Activated CD8-positive, alpha-beta memory T cell treated with anti-CD3 and anti-CD28 coated beads, Interleukin-2, amount 50 U/mL, for 4 hours (primary cell): Measurements from ENCODE around the gene KIAA1328.

Experiments used
- DNase-seq: peaks from one replicate; pipeline ENCODE4 v3.0.0-alpha.2; 2020

Gene KIAA1328

DNA sequence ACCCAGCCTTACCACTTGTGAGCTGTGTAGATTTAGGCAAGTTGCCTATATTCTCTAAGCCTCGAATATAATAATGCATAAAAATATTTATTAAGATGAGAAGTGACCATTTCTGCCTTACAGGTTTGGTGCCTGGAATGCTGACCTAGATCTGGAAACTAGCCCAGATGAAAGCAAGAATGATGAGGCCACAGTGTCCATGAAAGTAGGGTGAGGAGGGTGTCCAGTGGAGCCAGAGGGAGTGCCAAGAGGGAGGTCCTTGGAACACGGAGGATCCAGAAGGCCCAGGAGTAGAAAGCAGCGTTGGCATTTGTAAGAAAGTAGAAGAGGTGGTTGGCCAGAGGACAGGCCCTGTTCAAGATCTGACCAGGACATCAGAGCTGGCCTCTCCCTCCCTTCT, 402.3 kb downstream of the KIAA1328 start:
- DNase-seq = no peak

DNA sequence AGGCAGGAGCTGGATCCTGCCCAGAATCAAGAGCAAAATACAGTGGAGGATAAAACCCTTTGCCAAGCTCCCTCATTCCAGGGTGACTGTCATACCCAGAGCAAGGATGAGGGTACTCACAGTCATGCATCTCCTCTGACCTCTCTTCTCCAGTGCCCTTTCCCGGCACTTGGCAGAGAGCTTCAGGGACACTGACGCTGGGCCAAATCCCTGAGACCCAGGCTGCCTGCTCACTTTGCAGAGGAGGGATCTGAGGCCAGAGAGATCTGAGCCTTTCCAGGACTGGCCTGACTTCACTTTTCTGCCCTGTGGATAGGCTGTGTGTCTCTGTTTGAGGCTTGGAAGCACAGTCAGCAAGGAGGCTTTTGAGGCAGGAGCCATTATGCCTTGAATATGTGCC, 406.7 kb downstream of the KIAA1328 start:
- DNase-seq = no peak

DNA sequence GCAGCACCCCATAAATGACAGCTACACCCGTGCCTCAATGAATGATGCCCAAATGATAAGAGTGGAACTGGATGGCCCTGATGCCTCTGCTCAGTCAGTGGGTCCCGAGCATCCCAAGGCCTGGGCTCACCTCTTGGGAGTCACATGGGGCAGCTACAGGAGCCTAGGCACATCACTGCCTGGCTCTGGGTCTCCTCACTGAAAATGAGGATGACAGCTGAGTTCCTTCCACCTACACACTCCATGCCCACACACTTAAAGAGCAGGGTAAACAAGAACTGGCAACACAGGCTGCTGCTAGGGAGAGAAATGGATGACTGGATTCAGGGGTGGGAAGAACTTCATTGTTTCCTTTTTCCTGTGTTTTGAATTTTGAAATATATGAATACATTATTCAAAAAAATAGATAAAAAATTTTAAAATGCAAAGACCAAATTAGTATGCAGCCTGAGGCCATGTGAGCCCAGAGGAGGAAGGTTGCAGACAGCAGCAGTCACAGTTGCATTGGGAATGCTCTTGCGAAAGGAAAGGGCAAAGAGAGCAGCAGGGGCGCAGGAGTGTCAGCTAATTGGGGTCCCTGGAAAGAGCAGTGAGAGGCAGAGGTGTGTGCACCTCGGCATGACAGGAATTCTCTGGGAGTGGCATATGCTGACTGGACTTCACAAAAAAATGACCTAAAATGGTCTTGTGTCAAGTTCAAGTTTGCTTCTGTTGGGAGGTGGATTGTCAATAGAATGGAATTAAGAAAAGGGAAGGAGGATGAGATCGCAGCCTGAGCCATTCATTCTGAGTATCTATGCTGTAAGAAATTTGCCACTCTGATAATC, 409.6 kb downstream of the KIAA1328 start:
- DNase-seq = no peak

DNA sequence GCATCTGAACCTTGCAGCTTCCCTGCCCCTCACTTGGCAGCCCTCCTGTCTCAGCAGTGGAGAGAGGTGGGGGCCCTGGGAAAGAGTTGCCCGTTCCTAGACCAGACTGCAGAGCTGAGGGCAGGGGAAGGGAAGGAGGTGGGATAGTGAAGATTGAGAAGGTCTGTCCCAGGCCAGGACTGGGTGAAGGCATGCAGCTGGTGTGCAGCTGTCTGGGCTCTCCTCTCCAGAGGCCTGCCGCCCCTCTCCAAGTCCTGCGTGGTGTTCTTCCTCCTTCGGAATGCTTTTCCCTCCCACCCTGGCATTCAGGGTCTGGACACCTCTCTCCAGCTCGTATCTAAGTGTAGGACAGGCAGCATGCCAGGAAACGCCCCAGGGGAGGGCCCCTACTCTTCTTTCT, 413.2 kb downstream of the KIAA1328 start:
- DNase-seq = no peak

DNA sequence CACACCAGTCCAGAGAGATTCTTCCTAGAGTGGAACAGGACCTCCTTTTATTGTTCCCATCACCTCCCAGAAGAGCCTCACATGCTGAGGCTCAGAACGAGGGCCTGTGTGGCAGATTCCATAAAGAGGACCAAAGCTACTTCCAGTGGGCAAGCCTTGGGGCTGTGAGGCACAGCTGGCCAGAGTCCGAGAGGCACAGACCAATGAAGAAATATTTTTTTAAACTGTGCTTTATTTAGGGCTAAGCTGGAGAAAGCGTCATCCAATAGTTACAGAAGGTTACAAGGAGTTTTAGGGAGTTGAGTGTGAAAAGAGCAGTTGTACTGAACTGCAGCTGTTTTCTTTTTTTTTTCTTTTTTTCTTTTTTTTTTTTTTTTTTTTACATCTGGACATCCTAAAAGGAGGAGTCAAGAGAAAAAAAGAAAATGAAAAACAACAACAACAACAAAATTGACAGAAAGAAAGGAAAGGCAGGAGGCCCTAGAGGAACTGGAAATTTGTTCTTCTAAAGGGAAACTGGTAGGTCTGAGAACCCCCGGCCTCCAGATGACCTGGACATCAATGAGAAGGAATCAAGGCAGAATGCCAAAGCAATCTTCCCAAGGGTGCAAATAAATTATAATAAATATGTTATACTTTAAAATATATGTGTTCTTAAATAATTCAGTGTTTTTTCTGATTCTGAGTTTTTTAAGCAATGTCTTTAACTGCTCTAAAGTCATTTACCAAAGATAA, 414.1 kb downstream of the KIAA1328 start:
- DNase-seq = no peak

DNA sequence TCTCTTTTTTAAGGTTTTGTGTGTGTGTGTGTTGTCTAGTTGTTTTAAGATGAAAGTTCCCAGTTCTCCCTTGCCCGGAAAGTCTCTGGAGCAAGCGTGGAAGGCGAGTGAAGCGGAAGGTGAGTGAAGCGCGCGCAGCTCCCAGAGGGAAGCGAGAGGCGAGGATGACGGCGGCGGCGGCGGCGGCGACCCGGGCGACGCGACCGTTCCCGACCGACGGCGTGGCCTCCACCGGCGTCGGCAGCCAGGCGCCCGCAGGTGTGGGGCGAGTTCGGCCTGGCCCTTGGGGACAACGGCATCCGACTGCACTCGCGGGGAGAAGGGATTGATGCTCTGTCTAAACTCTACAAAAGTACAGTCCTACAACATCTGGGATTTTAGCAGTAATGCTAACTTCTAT, 414.8 kb downstream of the KIAA1328 start:
- no peak for DNase-seq

DNA sequence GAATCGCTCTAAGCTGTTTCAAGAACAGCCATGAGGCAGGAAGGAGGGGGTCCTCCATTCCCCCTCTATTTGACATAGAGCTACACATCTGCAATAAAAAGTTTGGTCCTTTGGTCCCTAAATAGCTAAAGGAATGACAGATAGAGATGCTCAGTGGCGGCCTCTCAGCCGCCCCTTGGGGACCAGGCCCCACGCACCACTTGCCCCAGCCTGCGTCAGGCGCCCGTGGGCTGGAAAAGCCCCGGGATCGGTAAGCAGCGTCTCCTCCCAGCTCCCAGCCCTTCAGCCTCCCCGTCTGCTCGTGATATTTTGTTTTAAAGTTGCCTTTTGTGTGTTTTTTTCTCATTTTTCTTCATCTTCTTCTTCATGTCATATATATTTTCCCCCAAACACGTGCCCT, 415.7 kb downstream of the KIAA1328 start:
- no peak for DNase-seq

DNA sequence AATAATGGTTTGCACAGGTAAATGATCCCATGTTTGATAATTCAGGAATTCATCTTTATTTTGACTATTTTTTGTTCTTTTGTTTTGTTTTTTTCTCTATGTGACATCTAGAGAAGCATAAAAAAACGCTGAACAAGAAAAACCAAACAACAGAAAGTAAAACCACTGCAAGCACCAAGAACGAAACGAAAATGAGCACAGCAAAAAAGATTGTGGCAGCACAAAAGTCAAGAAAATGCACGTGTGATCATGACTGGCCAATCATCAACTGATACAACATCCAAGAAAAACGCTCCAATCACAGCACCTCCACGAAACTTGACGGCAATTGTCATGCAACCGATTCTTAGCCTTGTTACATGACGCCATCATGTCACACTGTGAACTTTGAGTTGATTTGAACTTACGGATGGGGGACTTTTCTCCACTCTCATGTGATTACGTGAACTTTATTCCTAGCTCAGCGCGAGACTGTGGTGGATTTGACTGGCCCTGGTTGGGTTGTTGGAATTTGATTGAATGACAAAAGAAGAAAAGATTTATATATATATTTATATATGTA, 417.9 kb downstream of the KIAA1328 start:
- DNase-seq = no peak

DNA sequence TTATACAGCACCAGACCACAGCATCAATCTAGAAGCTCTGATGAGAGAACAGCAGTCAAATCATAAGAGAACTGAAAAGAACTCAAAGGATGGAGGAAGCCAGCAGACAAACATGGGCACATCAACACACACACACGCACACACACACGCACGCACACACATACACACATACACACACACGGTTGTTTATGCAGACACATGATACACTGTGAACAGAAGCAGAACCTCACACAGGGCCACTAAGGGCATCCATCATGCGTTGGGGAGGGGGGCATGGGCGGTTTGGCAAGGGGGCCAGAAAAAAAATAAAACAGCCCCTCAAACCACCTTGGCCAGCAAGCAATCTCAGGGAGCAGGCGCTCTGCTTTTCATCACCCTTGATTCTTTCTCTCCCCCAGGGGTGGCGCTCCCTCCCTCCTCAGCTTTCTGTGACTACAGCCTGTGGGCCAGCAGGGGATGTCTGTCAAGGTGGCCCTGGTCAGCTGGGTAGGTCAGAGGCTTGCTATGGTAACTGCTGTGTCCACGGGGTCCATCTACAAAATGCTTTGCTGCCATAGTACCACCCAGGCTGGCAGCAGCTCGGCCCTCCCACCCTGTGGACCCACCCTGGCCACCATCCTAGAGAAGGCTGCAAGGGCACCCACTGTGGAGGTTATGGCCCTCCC, 418.7 kb downstream of the KIAA1328 start:
- no peak for DNase-seq

DNA sequence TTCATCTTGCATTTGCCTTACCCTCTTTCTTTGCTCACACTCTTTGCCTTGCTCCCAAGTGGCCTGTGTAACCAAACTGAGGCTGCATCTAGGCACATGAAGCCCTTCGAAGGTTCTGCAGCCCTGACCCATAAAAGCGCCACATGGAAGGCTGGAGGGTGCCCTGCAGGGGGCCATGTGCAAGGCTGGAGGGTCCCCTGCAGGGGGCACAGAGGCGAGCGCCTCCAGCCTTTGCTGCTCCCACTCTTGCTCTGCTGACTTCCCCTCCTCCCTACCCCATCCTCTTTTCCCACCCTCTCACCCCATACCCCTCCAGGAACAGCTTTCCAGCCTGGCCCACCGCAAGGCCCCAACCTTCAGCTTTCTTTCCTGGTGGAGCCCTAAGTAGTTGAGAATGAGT, 419.4 kb downstream of the KIAA1328 start:
- DNase-seq = no peak

DNA sequence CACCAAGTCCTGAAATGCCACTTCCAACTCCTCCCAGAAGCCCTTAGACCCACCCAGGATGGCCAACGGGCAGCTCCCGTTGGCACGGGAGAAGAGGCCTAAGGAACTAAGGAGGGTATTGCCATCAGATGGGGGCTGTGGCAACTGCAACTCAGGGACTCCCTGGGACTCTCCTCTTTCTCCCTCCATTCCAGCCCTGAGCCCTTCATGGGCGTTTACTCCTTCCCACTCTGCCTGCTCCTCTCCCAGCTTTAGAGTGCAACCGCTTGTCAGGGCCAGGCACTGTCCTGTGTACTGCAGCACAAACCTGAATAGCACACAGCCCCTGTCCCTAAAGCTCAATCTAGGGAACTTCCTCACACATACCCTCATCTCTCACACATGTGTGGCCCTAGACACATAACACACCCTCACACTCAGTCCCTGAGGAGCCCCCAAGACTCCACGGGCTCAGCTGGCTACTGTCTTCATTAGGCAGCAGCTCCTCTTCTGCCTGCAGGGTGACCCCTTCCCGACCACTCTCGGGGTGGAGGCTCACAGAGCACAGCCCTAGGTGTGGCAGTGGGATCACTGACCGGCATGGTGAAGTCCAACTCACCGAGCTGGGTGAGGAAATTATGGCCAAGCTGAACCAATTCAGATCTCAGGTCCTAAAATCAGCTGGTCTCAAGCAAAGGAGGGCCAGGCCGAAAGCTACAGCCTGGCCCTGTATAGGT, 420.4 kb downstream of the KIAA1328 start:
- no peak for DNase-seq

DNA sequence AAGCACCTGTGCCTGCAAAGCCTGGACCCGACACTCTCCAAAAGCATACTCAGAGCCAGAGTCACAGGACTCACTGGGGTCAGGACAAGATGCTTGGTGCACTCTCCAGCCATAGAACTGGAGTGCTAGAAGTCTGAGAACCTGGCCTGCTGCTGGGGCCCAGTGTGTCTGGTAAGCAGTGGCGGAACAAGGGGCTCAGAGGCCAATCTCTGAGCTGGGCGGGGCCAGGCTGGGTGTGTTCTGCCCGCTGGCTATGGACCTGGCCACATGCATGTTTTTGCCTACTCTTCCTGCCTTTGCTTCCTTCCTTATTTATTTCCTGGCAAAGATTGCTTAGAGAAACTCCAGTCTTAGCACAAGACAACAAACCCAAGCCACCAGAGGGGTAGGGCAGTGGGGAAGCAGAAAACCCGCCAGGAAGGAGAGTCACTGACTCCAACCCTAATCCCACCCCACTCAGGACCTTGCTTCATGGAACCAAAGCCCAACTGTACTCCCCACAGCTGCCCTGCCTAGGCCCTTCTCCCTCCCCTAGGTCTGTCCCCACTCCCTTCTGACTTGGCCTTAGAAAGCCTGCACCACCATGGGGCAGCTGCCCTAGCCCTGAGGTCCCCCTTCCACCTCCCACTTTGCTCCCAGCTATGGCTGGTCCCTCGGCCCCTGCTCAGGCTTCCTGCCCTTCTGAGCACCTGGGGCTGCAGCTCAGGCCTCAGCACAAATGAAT, 421.1 kb downstream of the KIAA1328 start:
- no peak for DNase-seq

DNA sequence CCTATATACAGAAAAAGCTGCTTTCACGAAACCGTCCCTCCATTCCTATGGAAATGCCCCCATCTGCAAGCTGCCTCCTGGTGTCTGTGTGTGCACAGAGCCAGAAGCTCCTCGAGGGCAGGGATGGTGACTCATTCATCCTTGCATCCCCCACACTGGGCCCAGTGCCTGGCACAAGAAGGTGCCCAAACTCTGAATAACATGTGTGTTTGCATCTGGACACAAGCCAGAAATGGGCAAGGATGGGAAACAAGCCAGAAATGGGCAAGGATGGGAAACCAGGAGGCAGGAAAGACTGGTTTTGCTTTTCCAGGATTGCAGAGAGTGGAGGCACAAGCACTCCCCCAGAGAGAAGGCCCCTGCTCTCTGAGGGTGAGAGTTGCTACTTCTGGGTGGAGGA, 422.8 kb downstream of the KIAA1328 start:
- DNase-seq = no peak

DNA sequence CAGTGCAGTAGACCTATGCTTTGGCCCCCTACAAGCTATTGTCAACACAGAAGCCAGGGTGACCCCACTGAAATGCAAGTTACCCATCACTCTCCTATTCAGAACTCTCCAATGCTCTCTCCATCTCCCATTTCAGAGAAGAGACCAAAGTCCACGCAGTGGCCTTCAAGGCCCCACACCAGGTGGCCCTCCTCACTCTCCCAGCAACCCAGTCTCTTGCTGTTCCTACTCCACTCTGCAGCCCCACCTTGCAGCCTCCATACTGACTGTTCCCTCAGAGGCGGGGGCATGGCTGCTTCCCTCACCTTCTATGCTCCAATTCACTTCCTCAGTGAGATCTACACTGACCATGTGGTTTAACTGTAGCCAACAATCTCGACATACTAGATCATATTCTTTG, 423.4 kb downstream of the KIAA1328 start:
- DNase-seq = no peak

DNA sequence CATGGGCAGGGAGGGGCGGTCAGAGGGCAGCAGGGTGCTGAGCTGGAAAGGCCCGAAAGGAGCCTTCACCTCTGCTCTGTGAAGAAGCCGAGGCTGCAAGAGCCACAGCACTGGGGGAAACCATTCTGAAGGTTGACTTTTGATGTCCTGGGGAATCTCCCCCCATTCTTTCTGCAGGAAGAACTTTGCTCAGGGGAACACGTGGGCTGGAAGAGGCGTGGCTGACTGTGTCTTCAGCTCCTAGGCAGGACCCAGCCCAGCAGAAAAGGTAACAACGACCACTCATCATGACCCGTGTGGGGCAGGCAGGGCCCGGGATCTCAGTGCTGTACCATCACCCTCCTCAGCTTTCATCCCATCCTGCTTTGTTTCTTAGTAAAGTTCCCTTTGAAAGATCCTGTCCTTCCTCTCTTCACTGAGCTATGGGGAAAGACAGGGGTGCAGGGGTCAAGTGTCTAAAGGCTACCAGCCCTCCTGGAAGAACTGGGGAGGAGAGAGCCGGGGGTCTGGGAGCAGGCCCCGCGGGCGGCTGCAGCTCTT, 424.0 kb downstream of the KIAA1328 start:
- DNase-seq = no peak

DNA sequence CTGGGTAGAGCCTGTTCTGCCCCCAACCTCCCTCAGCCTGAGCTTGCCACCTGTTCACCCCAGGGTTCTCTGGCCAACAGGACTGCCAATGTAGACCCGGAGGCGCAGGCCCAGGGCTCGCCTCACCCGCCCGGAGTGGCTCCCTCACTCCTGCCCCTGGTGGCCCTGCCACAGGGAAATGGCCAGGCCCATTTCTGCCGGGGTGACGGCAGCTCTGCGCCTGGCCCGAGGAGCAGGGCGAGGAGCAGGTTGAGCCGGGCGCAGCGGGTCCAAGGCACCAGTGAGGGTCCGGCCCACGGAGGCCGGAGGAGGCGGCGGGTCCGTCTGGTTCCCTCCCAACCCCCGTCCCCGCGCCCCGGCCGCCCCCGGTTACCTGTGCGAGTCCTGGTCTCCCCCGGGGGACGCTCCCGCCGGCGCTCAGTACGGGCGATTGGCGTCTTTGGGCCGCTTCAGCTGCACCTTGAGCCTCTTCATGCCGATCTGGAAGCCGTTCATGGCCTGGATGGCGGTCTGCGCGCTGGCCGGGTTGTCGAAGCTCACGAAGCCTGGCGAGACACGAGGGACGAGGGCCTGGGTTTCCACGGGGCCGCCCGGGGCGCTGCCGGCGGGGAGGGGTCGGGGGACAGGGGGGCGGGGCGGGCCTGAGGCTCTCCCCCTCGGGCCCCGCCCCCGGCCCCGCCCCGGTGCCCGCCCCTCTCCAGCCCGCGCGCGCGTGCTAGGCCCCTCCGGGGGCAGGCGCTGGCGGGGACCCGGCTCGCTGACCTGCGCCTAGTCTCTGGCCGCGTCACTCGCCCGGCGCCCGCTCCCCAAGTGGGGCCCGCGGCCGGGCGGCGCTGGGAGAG, 424.7 kb downstream of the KIAA1328 start:
- DNase-seq = no peak

DNA sequence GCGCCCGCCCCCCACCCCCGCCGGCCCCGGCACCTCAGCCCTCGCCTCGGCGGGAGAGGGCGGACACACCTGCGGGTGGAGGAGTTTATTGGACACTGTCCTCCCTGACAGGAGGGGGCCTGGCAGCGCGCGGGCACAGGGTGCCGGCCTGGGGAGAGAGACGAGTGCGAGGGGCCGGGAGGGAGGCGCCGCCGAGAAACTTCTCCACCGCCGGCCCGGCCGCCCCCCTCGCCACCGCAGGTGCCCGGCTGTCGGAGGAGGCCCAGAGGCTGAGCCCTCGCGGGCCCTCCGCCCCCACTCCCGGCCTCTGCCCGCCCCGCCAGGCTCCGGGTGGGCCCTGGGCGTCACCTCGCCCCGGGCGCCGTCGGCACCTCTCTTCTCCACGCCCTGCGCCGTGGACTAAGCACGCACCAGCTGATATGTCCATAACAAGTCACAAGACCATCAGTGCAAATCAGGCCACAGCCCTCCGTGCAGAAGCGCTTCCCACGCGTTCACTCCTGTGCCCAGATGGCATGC, 425.4 kb downstream of the KIAA1328 start:
- no peak for DNase-seq

DNA sequence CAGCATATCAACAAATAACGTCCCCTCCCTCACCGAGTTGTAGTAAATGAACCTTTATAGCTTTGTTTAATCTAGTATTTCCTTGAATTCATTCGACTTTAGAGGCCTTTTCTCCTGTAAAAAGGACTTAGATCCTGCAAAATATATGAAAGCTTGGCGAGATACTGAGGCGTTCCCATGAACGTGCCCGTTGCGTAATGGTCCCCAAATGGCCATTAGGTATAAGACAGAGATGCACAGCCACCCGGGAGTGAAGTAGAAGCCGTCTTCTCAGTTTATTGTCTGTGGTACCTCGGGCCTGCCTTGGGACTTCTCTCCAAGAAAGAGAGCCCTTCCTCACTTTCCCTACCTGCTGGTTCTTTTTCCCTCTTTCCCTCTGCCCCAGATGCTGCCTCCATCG, 426.0 kb downstream of the KIAA1328 start:
- DNase-seq = no peak

DNA sequence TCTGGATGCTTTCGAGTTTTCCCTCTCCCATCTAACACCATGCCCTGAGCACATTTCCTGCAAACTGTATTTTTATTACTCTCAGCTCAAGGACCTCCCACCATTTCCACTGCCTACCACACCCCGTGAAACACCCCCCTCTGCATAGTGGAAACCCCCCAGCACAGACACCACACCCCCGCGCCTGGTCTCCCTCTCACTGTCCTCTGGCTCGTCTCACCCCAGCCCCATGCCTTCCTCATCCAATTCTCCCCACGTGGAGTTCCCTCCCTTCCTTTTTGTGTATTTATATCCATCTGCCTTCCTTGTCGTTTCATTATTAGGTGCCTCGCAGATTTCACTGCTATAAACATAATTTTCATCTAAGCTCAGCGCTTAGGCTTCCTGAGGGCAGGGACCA, 429.2 kb downstream of the KIAA1328 start:
- no peak for DNase-seq

DNA sequence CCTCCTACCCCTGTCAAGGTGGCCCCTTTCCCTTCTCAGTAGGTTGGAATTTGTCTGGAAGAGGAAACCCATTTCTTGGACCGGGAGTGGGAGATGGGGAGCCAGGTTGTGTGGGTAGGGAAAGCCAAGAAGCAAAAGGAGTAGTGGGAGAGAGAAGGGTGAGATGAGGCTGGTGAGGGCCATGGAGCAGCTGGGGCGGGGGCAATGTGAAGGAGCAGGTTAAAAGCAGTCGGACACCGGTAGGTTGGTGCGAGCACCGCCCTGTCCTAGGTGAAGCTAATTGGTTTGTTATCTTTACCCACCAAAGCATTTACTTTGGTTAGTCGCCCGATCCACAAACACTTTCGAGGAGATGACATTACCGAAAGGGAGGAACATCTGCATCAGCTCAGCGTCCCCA, 429.9 kb downstream of the KIAA1328 start:
- DNase-seq = no peak

DNA sequence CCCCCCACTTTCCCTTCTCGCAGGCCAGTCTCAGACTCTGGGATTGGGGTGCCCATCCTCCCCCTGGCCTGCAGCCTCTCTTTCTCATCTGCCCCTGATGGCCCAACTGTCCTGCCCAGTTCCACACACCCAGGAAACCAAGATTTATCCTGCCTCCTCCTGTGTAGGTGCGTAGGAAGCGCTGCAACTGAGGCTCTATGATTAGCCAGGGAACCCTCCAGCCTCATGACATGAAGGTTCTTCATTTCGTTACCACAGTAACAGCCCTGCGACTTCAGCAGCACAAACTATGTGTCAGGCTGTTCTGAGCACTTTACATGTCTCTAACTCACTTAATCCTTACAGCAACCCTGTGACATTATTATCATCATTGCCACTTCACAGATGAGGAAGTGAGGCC, 430.8 kb downstream of the KIAA1328 start:
- no peak for DNase-seq
